ENCODE results near the gene MFNG. TPM values are rescaled to one million over a fixed set of nuclear protein-coding genes. Genes with fewer than 3 reads are reported as not detected.

MFNG gene
- polyA plus RNA-seq, 1 donor from 2014 or later, result 0.17 TPM

DNA sequence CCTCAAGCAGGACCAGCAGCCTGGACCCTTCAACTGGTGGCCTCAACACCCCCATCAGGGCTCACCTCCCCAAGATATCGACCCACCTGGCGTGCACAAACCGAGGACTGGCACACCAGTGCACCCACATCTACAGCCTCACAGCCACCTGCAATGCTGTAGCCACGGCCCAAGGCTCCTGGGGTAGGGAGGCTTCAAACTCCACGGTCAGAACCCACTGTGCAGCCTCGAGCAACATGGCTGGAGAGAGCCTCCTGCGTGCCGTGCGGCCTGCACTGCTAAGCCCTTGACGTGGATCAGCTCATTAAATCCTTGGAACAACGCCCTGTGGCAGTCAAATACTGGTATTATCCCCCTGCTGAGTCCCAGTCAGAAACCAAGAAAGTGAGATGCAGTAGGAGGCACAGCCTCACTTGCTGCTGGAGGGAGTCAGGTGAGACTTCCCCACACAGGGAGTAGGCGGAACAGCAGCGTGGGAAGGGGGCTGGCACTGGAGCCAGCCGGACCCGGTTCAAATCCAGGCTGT is 28.4 kb upstream of the MFNG start:
- Histone ChIP-seq H3K27me3 (ENCODE audit: insufficient read depth, low read depth, low read length) (peaks cover 17% of the 10 kb centered on the region), H3K79me2 (replicated peaks; ENCODE audit: insufficient read depth, low read length) (no peaks in the 10 kb centered on the region), H4K20me1 (ENCODE audit: insufficient read depth) (no peaks in the 10 kb centered on the region)

DNA sequence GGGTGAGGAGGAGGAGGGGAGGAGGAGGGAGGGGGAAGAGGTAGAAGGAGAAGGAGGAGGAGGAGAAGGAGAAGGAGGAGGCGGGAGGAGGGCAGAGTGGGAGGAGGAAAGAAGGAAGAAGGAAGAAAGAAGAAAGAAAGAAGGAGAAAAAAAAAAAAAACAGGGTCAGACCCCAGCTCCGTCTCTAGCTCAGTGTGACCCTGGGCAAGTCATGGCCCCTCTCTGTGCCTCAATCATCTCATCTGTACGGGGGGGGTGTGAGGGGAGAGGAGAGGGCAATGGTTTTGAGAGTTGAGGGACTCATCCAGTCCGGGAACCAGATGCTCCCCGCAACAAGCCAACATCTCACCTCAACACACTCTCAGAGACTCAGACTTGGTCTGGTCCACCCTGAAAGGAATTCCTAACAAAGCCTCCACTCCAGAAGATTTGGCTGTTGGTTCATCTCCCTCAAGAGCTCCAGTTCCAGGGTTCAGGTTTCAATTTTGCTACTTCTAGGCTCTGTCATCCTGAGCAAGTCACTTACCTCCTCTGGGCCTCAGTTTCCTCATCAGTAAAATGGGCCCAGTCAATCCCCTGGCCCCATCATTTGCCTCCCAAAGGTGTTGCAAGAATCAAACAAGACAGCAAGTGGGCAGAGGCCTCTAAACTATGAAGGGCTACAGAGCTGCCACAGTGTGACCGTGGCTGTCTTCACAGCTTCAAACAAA is 25.4 kb upstream of the MFNG start:
- H3K4me2 ChIP-seq (ENCODE audit: low read length), result no peak overlapping the region
- H3K27ac ChIP-seq (ENCODE audit: low read length), result no peak overlapping the region
- H3K9ac ChIP-seq (ENCODE audit: low read length), result no peak overlapping the region
- no peaks in the 10 kb centered on the region for H3K9me3 ChIP-seq (ENCODE audit: low read length)
- no peaks in the 10 kb centered on the region for H3K79me2 ChIP-seq (replicated peaks; ENCODE audit: insufficient read depth, low read length)
- H3K27me3 ChIP-seq (ENCODE audit: insufficient read depth, low read depth, low read length), result no peaks in the 10 kb centered on the region
- TF ChIP-seq RAD21 (conservative IDR thresholded peaks at IDR 0.05), result no peak
- TF ChIP-seq TAF1 (IDR thresholded peaks at IDR 0.05; ENCODE audit: low read depth), result no peak
- no peak for TF ChIP-seq EZH2 (IDR thresholded peaks at IDR 0.05; ENCODE audit: borderline replicate concordance, insufficient read depth, low read length, poor library complexity, severe bottlenecking)
- TF ChIP-seq EP300 (conservative IDR thresholded peaks at IDR 0.05; ENCODE audit: poor library complexity, severe bottlenecking), result no peak
- no peak for TF ChIP-seq MXI1 (conservative IDR thresholded peaks at IDR 0.05; ENCODE audit: poor library complexity, severe bottlenecking)
- TF ChIP-seq, protein P1, sequence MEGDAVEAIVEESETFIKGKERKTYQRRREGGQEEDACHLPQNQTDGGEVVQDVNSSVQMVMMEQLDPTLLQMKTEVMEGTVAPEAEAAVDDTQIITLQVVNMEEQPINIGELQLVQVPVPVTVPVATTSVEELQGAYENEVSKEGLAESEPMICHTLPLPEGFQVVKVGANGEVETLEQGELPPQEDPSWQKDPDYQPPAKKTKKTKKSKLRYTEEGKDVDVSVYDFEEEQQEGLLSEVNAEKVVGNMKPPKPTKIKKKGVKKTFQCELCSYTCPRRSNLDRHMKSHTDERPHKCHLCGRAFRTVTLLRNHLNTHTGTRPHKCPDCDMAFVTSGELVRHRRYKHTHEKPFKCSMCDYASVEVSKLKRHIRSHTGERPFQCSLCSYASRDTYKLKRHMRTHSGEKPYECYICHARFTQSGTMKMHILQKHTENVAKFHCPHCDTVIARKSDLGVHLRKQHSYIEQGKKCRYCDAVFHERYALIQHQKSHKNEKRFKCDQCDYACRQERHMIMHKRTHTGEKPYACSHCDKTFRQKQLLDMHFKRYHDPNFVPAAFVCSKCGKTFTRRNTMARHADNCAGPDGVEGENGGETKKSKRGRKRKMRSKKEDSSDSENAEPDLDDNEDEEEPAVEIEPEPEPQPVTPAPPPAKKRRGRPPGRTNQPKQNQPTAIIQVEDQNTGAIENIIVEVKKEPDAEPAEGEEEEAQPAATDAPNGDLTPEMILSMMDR (IDR thresholded peaks at IDR 0.05; ENCODE audit: poor library complexity, severe bottlenecking), result no peak
- TF ChIP-seq, protein P2, sequence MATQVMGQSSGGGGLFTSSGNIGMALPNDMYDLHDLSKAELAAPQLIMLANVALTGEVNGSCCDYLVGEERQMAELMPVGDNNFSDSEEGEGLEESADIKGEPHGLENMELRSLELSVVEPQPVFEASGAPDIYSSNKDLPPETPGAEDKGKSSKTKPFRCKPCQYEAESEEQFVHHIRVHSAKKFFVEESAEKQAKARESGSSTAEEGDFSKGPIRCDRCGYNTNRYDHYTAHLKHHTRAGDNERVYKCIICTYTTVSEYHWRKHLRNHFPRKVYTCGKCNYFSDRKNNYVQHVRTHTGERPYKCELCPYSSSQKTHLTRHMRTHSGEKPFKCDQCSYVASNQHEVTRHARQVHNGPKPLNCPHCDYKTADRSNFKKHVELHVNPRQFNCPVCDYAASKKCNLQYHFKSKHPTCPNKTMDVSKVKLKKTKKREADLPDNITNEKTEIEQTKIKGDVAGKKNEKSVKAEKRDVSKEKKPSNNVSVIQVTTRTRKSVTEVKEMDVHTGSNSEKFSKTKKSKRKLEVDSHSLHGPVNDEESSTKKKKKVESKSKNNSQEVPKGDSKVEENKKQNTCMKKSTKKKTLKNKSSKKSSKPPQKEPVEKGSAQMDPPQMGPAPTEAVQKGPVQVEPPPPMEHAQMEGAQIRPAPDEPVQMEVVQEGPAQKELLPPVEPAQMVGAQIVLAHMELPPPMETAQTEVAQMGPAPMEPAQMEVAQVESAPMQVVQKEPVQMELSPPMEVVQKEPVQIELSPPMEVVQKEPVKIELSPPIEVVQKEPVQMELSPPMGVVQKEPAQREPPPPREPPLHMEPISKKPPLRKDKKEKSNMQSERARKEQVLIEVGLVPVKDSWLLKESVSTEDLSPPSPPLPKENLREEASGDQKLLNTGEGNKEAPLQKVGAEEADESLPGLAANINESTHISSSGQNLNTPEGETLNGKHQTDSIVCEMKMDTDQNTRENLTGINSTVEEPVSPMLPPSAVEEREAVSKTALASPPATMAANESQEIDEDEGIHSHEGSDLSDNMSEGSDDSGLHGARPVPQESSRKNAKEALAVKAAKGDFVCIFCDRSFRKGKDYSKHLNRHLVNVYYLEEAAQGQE (IDR thresholded peaks at IDR 0.05; ENCODE audit: borderline replicate concordance), result no peak
- no peak for TF ChIP-seq SMC3 (conservative IDR thresholded peaks at IDR 0.05; ENCODE audit: poor library complexity)
- TF ChIP-seq POLR2AphosphoS5 (IDR thresholded peaks at IDR 0.05), result no peak
- H2AFZ ChIP-seq (ENCODE audit: low read depth, low read length), result no peak overlapping the region
- no peaks in the 10 kb centered on the region for H4K20me1 ChIP-seq (ENCODE audit: insufficient read depth)
- no peak overlapping the region for H3K4me3 ChIP-seq (ENCODE audit: low read length)
- no peaks in the 10 kb centered on the region for H3K36me3 ChIP-seq (ENCODE audit: insufficient read depth, low read length)
- H3K9me2 ChIP-seq (ENCODE audit: insufficient read depth, low read length), result no peaks in the 10 kb centered on the region
- no peaks in the 10 kb centered on the region for H3F3A ChIP-seq (ENCODE audit: insufficient read depth, low read length, poor library complexity, severe bottlenecking)

More for the DNA sequence above, 28.4 kb upstream of the MFNG start:
- H3K9ac ChIP-seq (ENCODE audit: low read length), result no peak overlapping the region
- no peak overlapping the region for H2AFZ ChIP-seq (ENCODE audit: low read depth, low read length)
- H3K36me3 ChIP-seq (ENCODE audit: insufficient read depth, low read length), result no peaks in the 10 kb centered on the region
- no peak for TF ChIP-seq EP300 (conservative IDR thresholded peaks at IDR 0.05; ENCODE audit: poor library complexity, severe bottlenecking)
- no peak for TF ChIP-seq POLR2AphosphoS5 (IDR thresholded peaks at IDR 0.05)
- TF ChIP-seq, protein P2 (IDR thresholded peaks at IDR 0.05; ENCODE audit: borderline replicate concordance), result no peak
- no peak for TF ChIP-seq EZH2 (IDR thresholded peaks at IDR 0.05; ENCODE audit: borderline replicate concordance, insufficient read depth, low read length, poor library complexity, severe bottlenecking)
- TF ChIP-seq RAD21 (conservative IDR thresholded peaks at IDR 0.05), result no peak
- no peak for TF ChIP-seq MXI1 (conservative IDR thresholded peaks at IDR 0.05; ENCODE audit: poor library complexity, severe bottlenecking)
- TF ChIP-seq, protein P1 (IDR thresholded peaks at IDR 0.05; ENCODE audit: poor library complexity, severe bottlenecking), result no peak
- TF ChIP-seq SMC3 (conservative IDR thresholded peaks at IDR 0.05; ENCODE audit: poor library complexity), result no peak
- H3K27ac ChIP-seq (ENCODE audit: low read length), result no peak overlapping the region
- no peaks in the 10 kb centered on the region for H3F3A ChIP-seq (ENCODE audit: insufficient read depth, low read length, poor library complexity, severe bottlenecking)
- H3K4me2 ChIP-seq (ENCODE audit: low read length), result no peak overlapping the region
- H3K9me3 ChIP-seq (ENCODE audit: low read length), result no peaks in the 10 kb centered on the region
- no peak overlapping the region for H3K4me3 ChIP-seq (ENCODE audit: low read length)
- H3K9me2 ChIP-seq (ENCODE audit: insufficient read depth, low read length), result no peaks in the 10 kb centered on the region

All from neural cell (in vitro differentiated cells).